Dermis blood vessel endothelial cell (primary cell): ENCODE results near the gene KIAA0319L. TPM values are rescaled to one million over a fixed set of nuclear protein-coding genes. Genes with fewer than 3 reads are reported as not detected.

Experiments
- total RNA-seq: library from RNA; depleted of rRNA; stranded (reverse); fragments of >200 nt; gene quantifications from 2 replicates; pipeline ENCODE4 v1.2.3, GENCODE V29; 2014

KIAA0319L gene
- total RNA-seq, 1 donor from 2014 or later, result 80.5 TPM

Other genes starting within 250 kb of the KIAA0319L start
- gene NCDN, start 396 bp upstream of the KIAA0319L start, total RNA-seq, result 11.9 and 23.1 TPM in 2 replicates
- 0.14 and 0.17 TPM in 2 replicates for gene TFAP2E, start 15.9 kb upstream of the KIAA0319L start, total RNA-seq
- gene PSMB2, start 84.1 kb upstream of the KIAA0319L start, total RNA-seq, result 16.0 and 41.0 TPM in 2 replicates
- gene C1orf216, start 161.5 kb upstream of the KIAA0319L start, total RNA-seq, result 18.2 and 25.2 TPM in 2 replicates
- gene CLSPN, start 212.6 kb upstream of the KIAA0319L start, total RNA-seq, result 8.7 and 32.5 TPM in 2 replicates